Breast epithelium (tissue), 4 donors: Measurements from ENCODE around the gene PAK5. TPM values are rescaled to one million over a fixed set of nuclear protein-coding genes. Genes with fewer than 3 reads are reported as not detected.

Experiments
- DNase-seq, 2 donors: peaks; one replicate each; pipeline ENCODE4 v3.0.0-alpha.2; 2019; ENCODE audit warnings: low spot score in 2 of 2
- H3K27ac ChIP-seq, 2 donors: fragments of 200-600 bp; sonication (generic) in 1 of 2; one replicate each; pipeline ENCODE4 v1.5.1; 2016 to 2019; ENCODE audit warnings: mild to moderate bottlenecking in 1 of 2
- H3K27me3 ChIP-seq, 2 donors: fragments of 200-600 bp; sonication (generic) in 1 of 2; one replicate each; pipeline versions ENCODE4 v1.5.1 to v1.6.0; 2017 to 2019; ENCODE audit warnings: control low read depth in 1 of 2, mild to moderate bottlenecking in 1 of 2
- H3K36me3 ChIP-seq: fragments of 200-600 bp; one replicate; pipeline ENCODE4 v1.5.1; 2019
- H3K4me1 ChIP-seq, 2 donors: fragments of 200-600 bp; sonication (generic); one replicate each; pipeline ENCODE4 v1.5.1; 2016 to 2019; ENCODE audit warnings: control low read depth in 1 of 2
- H3K4me3 ChIP-seq, 3 donors: fragments of 200-600 bp; sonication (generic); 1 replicate in 2 of 3; 2 replicates in 1 of 3; pipeline ENCODE4 v1.5.1; 2016 to 2019; ENCODE audit warnings: mild to moderate bottlenecking in 3 of 3, moderate library complexity in 2 of 3
- H3K9me3 ChIP-seq, 2 donors: fragments of 200-600 bp; sonication (generic) in 1 of 2; one replicate each; pipeline ENCODE4 v1.5.1; 2016 to 2019; ENCODE audit warnings: control low read depth in 1 of 2
- CTCF ChIP-seq, 3 donors: fragments of 450-650 bp; IDR thresholded peaks; one replicate each; pipeline ENCODE4 v1.5.1; 2016 to 2017; ENCODE audit warnings: antibody characterized with exemption in 3 of 3, mild to moderate bottlenecking in 3 of 3, moderate library complexity in 3 of 3
- POLR2A ChIP-seq: fragments of 450-650 bp; IDR thresholded peaks from one replicate; pipeline ENCODE4 v1.6.1; 2016; ENCODE audit warnings: antibody characterized with exemption, mild to moderate bottlenecking, moderate library complexity
- POLR2AphosphoS5 ChIP-seq, 3 donors: sonication (generic); formaldehyde crosslinking; IDR thresholded peaks; one replicate each; pipeline ENCODE4 v1.6.1; 2017; ENCODE audit warnings: antibody characterized with exemption in 3 of 3
- intact Hi-C: fragments of 100-400 bp; cut with DNase I; formaldehyde crosslinking; loops from one replicate; pipeline ENCODE4 v1.15.1; 2023; ENCODE audit warnings: low total_unique reads
- total RNA-seq, 3 donors: library from RNA; depleted of rRNA; stranded (reverse); fragments of >200 nt; gene quantifications; one replicate each; pipeline ENCODE4 v1.1.0, GENCODE V29; 2016

The PAK5 gene
- total RNA-seq, 3 donors from 2014 or later: 0.66 to 1.3 TPM; not detected in 1

DNA sequence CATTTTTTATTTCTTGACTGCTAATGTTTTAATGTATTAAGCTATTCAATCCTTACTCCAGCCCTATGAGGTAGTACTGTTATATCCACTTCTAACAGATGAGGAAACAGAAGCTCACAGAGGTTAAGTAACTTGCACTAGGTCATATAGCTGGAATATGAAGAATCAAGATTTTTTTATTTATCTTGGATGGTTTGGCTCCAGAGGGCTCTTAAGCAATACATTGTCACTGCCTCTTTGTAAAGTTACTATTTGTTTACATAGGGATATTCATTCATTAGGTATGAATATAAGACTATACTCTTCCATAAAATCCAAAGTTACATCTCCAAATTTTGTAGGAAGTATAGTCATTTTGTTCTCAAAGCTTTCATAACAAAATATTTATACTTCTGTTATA is 210.7 kb downstream of the PAK5 start:
- intact Hi-C loops: no loop called here
- no peak overlapping the region for H3K4me3 ChIP-seq
- no peak overlapping the region for H3K27ac ChIP-seq
- H3K4me1 ChIP-seq: no peaks in the 10 kb centered on the region
- TF ChIP-seq POLR2A (no peak), POLR2AphosphoS5 (IDR thresholded peaks at IDR 0.05) (no peak), CTCF (IDR thresholded peaks at IDR 0.05) (no peak)
- no peak for DNase-seq
- H3K36me3 ChIP-seq: no peaks in the 10 kb centered on the region
- no peaks in the 10 kb centered on the region for H3K9me3 ChIP-seq
- H3K27me3 ChIP-seq: no peaks in the 10 kb centered on the region

- Histone ChIP-seq H3K4me1 (no peaks in the 10 kb centered on the region), H3K27me3 (no peaks in the 10 kb centered on the region), H3K9me3 (no peaks in the 10 kb centered on the region), H3K27ac (no peak overlapping the region), H3K36me3 (no peaks in the 10 kb centered on the region), H3K4me3 (no peak overlapping the region)
- no peak for DNase-seq
- intact Hi-C loops: no loop called here
- TF ChIP-seq POLR2AphosphoS5 (IDR thresholded peaks at IDR 0.05) (no peak), CTCF (IDR thresholded peaks at IDR 0.05) (no peak), POLR2A (no peak)
These were observed 211.7 kb downstream of the PAK5 start for GRCh38 chr20:9627219-9627618.

DNA sequence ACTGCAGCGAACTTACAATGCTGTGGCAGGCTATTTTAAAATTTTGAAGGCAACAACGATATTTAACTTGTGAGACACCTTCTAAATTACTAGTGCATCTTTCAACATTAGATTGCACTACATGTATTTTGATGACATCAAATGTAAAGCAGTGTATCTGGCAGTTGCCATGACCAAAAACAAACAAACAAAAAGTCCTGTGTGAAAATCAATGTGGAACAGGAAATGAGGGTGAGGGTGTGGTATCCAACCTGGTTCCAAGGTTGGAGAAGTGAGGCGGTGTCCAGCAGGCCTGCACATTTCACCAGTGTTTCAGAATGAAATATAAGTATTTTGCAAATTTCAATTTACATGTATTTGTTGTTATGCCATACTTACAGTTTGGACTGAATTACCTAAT is 212.5 kb downstream of the PAK5 start:
- DNase-seq: no peak
- TF ChIP-seq CTCF (IDR thresholded peaks at IDR 0.05) (no peak), POLR2AphosphoS5 (IDR thresholded peaks at IDR 0.05) (no peak), POLR2A (no peak)
- Histone ChIP-seq H3K4me1 (no peaks in the 10 kb centered on the region), H3K27ac (no peak overlapping the region), H3K36me3 (no peaks in the 10 kb centered on the region), H3K9me3 (no peaks in the 10 kb centered on the region), H3K4me3 (no peak overlapping the region), H3K27me3 (no peaks in the 10 kb centered on the region)
- intact Hi-C loops: no loop called here

GRCh38 chr20:9617940-9618339 is 220.9 kb downstream of the PAK5 start:
- intact Hi-C loops: loop anchor here (5.0 kb wide), 1 partner anchor 809 kb away; no protein-coding TSS in a partner anchor
- no peak for DNase-seq
- no peaks in the 10 kb centered on the region for H3K4me1 ChIP-seq

More at GRCh38 chr20:9617940-9618339, 220.9 kb downstream of the PAK5 start:
- TF ChIP-seq POLR2AphosphoS5 (IDR thresholded peaks at IDR 0.05): no peak
- no peak for TF ChIP-seq POLR2A
- TF ChIP-seq CTCF (IDR thresholded peaks at IDR 0.05): peak in 1 of 3 donors; percentile 28
- no peaks in the 10 kb centered on the region for H3K9me3 ChIP-seq
- no peaks in the 10 kb centered on the region for H3K27me3 ChIP-seq
- no peak overlapping the region for H3K27ac ChIP-seq
- H3K4me3 ChIP-seq: no peak overlapping the region
- H3K36me3 ChIP-seq: no peaks in the 10 kb centered on the region
